Activated CD8-positive, alpha-beta T cell treated with anti-CD3 and anti-CD28 coated beads for 36 hours (primary cell): ENCODE measurements around the gene ANKRD40. TPM values are rescaled to one million over a fixed set of nuclear protein-coding genes. Genes with fewer than 3 reads are reported as not detected.

Source experiments
- ATAC-seq: fragments of 200-7000 bp; cut with Tn5 transposase; one replicate; pipeline ENCODE4 v1.10.0; 2021; ENCODE audit warnings: mild to moderate bottlenecking, moderate library complexity
- CTCF ChIA-PET: fragments of 350-600 bp; sonication (Branson Sonifier 250); formaldehyde crosslinking; loops from one replicate; lab custom pipeline; 2021; ENCODE audit warnings: antibody characterized with exemption; lab: Charles Lee
- POLR2A ChIA-PET: fragments of 350-600 bp; sonication (Branson Sonifier 250); formaldehyde crosslinking; loops from one replicate; lab custom pipeline; 2021; ENCODE audit warnings: antibody characterized with exemption; lab: Charles Lee
- DNase-seq: peaks from one replicate; pipeline ENCODE4 v3.0.0-alpha.2; 2020
- H3K27ac Mint-ChIP-seq: one replicate; pipeline ENCODE4 v1.8.0; 2021; ENCODE audit warnings: mild to moderate bottlenecking, mixed read lengths
- H3K27me3 Mint-ChIP-seq: one replicate; pipeline ENCODE4 v1.8.0; 2021; ENCODE audit warnings: mixed read lengths
- H3K36me3 Mint-ChIP-seq: one replicate; pipeline ENCODE4 v1.8.0; 2021; ENCODE audit warnings: low read depth, mixed read lengths
- H3K4me1 Mint-ChIP-seq: one replicate; pipeline ENCODE4 v1.8.0; 2021; ENCODE audit warnings: low read depth, mixed read lengths
- H3K4me3 Mint-ChIP-seq: one replicate; pipeline ENCODE4 v1.8.0; 2021; ENCODE audit warnings: mild to moderate bottlenecking, moderate library complexity, mixed read lengths
- H3K9me3 Mint-ChIP-seq: one replicate; pipeline ENCODE4 v1.8.0; 2021; ENCODE audit warnings: mixed read lengths
- CTCF ChIP-seq: fragments of 200-600 bp; IDR thresholded peaks from one replicate; pipeline ENCODE4 v1.8.0; 2022; ENCODE audit warnings: antibody characterized with exemption, mild to moderate bottlenecking
- intact Hi-C: fragments of 100-400 bp; cut with micrococcal nuclease; formaldehyde crosslinking; loops from one replicate; pipeline ENCODE4 v1.10.0; 2022
- total RNA-seq, 2 experiments: library from RNA; stranded (reverse); gene quantifications; one replicate each; pipeline ENCODE4 v1.2.3, GENCODE V29; 2021

Gene ANKRD40
- total RNA-seq, 2 experiments from 2014 or later, result 26.3 to 27.3 TPM

- intact Hi-C loops, result no loop called here
- ChIA-PET CTCF (no interaction called here), POLR2A (no interaction called here)
- Mint-ChIP-seq H3K27ac (no peak overlapping the region), H3K27me3 (peaks cover 8% of the 10 kb centered on the region), H3K4me1 (no peaks in the 10 kb centered on the region), H3K36me3 (no peaks in the 10 kb centered on the region), H3K4me3 (no peak overlapping the region), H3K9me3 (no peaks in the 10 kb centered on the region)
- DNase-seq, result no peak
- no peak for TF ChIP-seq CTCF
- no peak for ATAC-seq
Observed at GRCh38 chr17:50677851-50678375, 29.8 kb downstream of the ANKRD40 start.

GRCh38 chr17:50676065-50676975 is 31.4 kb downstream of the ANKRD40 start:
- Mint-ChIP-seq H3K27ac (no peak overlapping the region), H3K36me3 (no peaks in the 10 kb centered on the region), H3K9me3 (no peaks in the 10 kb centered on the region), H3K4me1 (no peaks in the 10 kb centered on the region), H3K27me3 (peaks cover 5% of the 10 kb centered on the region), H3K4me3 (no peak overlapping the region)
- ChIA-PET POLR2A (no interaction called here), CTCF (no interaction called here)
- intact Hi-C loops, result no loop called here
- TF ChIP-seq CTCF, result no peak
- no peak for ATAC-seq
- no peak for DNase-seq

- POLR2A ChIA-PET, result no interaction called here
- DNase-seq (no peak), ATAC-seq (no peak)
- TF ChIP-seq CTCF, result no peak
- H3K9me3 Mint-ChIP-seq, result no peaks in the 10 kb centered on the region
- peaks cover 3% of the 10 kb centered on the region for H3K27me3 Mint-ChIP-seq
- no peaks in the 10 kb centered on the region for H3K36me3 Mint-ChIP-seq
- CTCF ChIA-PET, result no interaction called here
- no peak overlapping the region for H3K27ac Mint-ChIP-seq
- intact Hi-C loops, result no loop called here
- H3K4me1 Mint-ChIP-seq, result no peaks in the 10 kb centered on the region
- H3K4me3 Mint-ChIP-seq, result no peak overlapping the region
Observed at GRCh38 chr17:50675627-50676026, 32.1 kb downstream of the ANKRD40 start.

GRCh38 chr17:50675190-50675589 is 32.5 kb downstream of the ANKRD40 start:
- no peaks in the 10 kb centered on the region for H3K4me1 Mint-ChIP-seq
- POLR2A ChIA-PET, result no interaction called here
- H3K4me3 Mint-ChIP-seq, result no peak overlapping the region
- no peak overlapping the region for H3K27ac Mint-ChIP-seq
- no peaks in the 10 kb centered on the region for H3K9me3 Mint-ChIP-seq
- no peaks in the 10 kb centered on the region for H3K36me3 Mint-ChIP-seq
- no peaks in the 10 kb centered on the region for H3K27me3 Mint-ChIP-seq
- intact Hi-C loops, result no loop called here
- CTCF ChIA-PET, result no interaction called here
- no peak for TF ChIP-seq CTCF
- DNase-seq (no peak), ATAC-seq (no peak)

- ATAC-seq, result no peak
- Mint-ChIP-seq H3K4me3 (no peak overlapping the region), H3K27me3 (no peaks in the 10 kb centered on the region), H3K4me1 (no peaks in the 10 kb centered on the region), H3K9me3 (no peaks in the 10 kb centered on the region), H3K36me3 (no peaks in the 10 kb centered on the region), H3K27ac (no peak overlapping the region)
- CTCF ChIA-PET, result no interaction called here
- POLR2A ChIA-PET, result no interaction called here
- intact Hi-C loops, result no loop called here
- no peak for DNase-seq
- no peak for TF ChIP-seq CTCF
Observed at GRCh38 chr17:50672831-50673551, 34.7 kb downstream of the ANKRD40 start.
